Kidney (tissue), 14 donors: ENCODE measurements around the gene FPR1. TPM values are rescaled to one million over a fixed set of nuclear protein-coding genes. Genes with fewer than 3 reads are reported as not detected.

Experiments
- DNase-seq, 5 donors: peaks; one replicate each; pipeline ENCODE4 v3.0.0-alpha.2; 2013 to 2020
- FAIRE-seq: peaks from 2 replicates; lab custom pipeline; 2012; peaks lifted over from hg19 to GRCh38; lab: Jason Lieb, UNC
- H3K27ac ChIP-seq, 2 donors: one replicate each; pipeline ENCODE4 v1.7.0; 2013; ENCODE audit warnings: low read depth in 2 of 2, low read length in 2 of 2, inconsistent platforms in 1 of 2
- H3K27me3 ChIP-seq: one replicate; pipeline ENCODE4 v1.7.1; 2013; ENCODE audit warnings: low read length, inconsistent platforms; ENCODE audit not compliant: control insufficient read depth, insufficient read depth
- H3K36me3 ChIP-seq, 3 donors: one replicate each; pipeline versions ENCODE4 v1.7.0 to v1.7.1; 2013; ENCODE audit warnings: low read length in 3 of 3, control low read depth in 1 of 3, inconsistent platforms in 1 of 3; ENCODE audit not compliant: insufficient read depth in 3 of 3, control insufficient read depth in 2 of 3
- H3K4me1 ChIP-seq, 3 donors: one replicate each; pipeline versions ENCODE4 v1.7.0 to v1.7.1; 2013; ENCODE audit warnings: low read length in 3 of 3, inconsistent platforms in 1 of 3, low read depth in 1 of 3; ENCODE audit not compliant: control insufficient read depth in 2 of 3, insufficient read depth in 2 of 3
- H3K4me3 ChIP-seq, 3 donors: one replicate each; pipeline versions ENCODE4 v1.7.0 to v1.8.1; 2013; ENCODE audit warnings: low read length in 3 of 3, control low read depth in 1 of 3, inconsistent platforms in 1 of 3
- H3K9ac ChIP-seq, 3 donors: one replicate each; pipeline versions ENCODE4 v1.7.0 to v1.7.1; 2013; ENCODE audit warnings: low read length in 3 of 3, control low read depth in 1 of 3, inconsistent platforms in 1 of 3
- H3K9me3 ChIP-seq, 3 donors: one replicate each; pipeline versions ENCODE4 v1.7.0 to v1.7.1; 2013; ENCODE audit warnings: low read length in 3 of 3, control low read depth in 1 of 3, inconsistent platforms in 1 of 3; ENCODE audit not compliant: control insufficient read depth in 2 of 3, insufficient read depth in 1 of 3
- CTCF ChIP-seq: IDR thresholded peaks from 3 replicates; pipeline ENCODE4 v1.5.1; 2012; ENCODE audit warnings: mild to moderate bottlenecking, moderate library complexity, borderline replicate concordance; ENCODE audit not compliant: insufficient read depth; ENCODE audit errors: extremely low read depth
- intact Hi-C: fragments of 100-400 bp; cut with DNase I; formaldehyde crosslinking; loops from one replicate; pipeline ENCODE4 v1.11.1; 2022
- polyA plus RNA-seq: library from polyadenylated mRNA; stranded (reverse); fragments of 350-450 nt; fragmentation: Illumina TruSeq; extraction: RNeasy Lipid Tissue Mini Kit (QIAGEN cat#74804); gene quantifications from one replicate; pipeline ENCODE4 v1.2.3, GENCODE V29; 2014; ENCODE audit warnings: low read depth, low replicate concordance; ENCODE audit not compliant: insufficient read depth
- total RNA-seq: library from RNA; stranded (reverse); fragmentation: NEBNext Ultra II Directional; extraction: Animal tissue kit (Norgen Biotek cat#: 25700); gene quantifications from one replicate; pipeline ENCODE4 v1.2.1, GENCODE V29; 2021
- donor health status: control.
- donor health status: control.
- donor health status: control.
- donor health status: control.
- donor health status: control.
- donor health status: DM: yes; HTN: yes; CAD: no.
- donor health status: Normal renal cell carcinoma (clear cell type).

Gene FPR1
- total and polyA plus RNA-seq, 2 donors from 2014 or later, result 2.2 to 16.6 TPM

- FAIRE-seq (no peak), DNase-seq (no peak)
- no peaks in the 10 kb centered on the region for H3K36me3 ChIP-seq
- no peaks in the 10 kb centered on the region for H3K27me3 ChIP-seq
- no peak overlapping the region for H3K9ac ChIP-seq
- H3K4me1 ChIP-seq, result no peaks in the 10 kb centered on the region
- no peak overlapping the region for H3K27ac ChIP-seq
- no peaks in the 10 kb centered on the region for H3K9me3 ChIP-seq
- no peak overlapping the region for H3K4me3 ChIP-seq
- no peak for TF ChIP-seq CTCF
- intact Hi-C loops, result no loop called here
Observed at GRCh38 chr19:51761696-51762095, 10.0 kb upstream of the FPR1 start.

GRCh38 chr19:51760697-51761356 lies 9.1 kb upstream of the FPR1 start, which contains the start of gene FPR2:
Gene FPR2, plus strand, starts transcription at chr19:51761180. Its CDS starts 7,479 bp downstream, at chr19:51768659.
- FAIRE-seq (no peak), DNase-seq (no peak)
- intact Hi-C loops, result no loop called here
- H3K27me3 ChIP-seq, result no peaks in the 10 kb centered on the region
- no peak within 1 kb of the TSS for H3K27ac ChIP-seq
- no peak within 1 kb of the TSS for H3K9ac ChIP-seq
- H3K4me3 ChIP-seq, result no peak within 1 kb of the TSS
- no peaks in the 10 kb centered on the region for H3K36me3 ChIP-seq
- no peaks in the 10 kb centered on the region for H3K4me1 ChIP-seq
- no peak for TF ChIP-seq CTCF
- no peaks in the 10 kb centered on the region for H3K9me3 ChIP-seq

GRCh38 chr19:51755571-51755970 lies 3.9 kb upstream of the FPR1 start:
- H3K4me3 ChIP-seq, result no peak overlapping the region
- no peaks in the 10 kb centered on the region for H3K9me3 ChIP-seq
- FAIRE-seq, result no peak
- no peak overlapping the region for H3K27ac ChIP-seq
- no peak overlapping the region for H3K9ac ChIP-seq
- no peaks in the 10 kb centered on the region for H3K27me3 ChIP-seq
- no peak for DNase-seq
- H3K36me3 ChIP-seq, result no peaks in the 10 kb centered on the region
- H3K4me1 ChIP-seq, result no peaks in the 10 kb centered on the region
- intact Hi-C loops, result no loop called here
- TF ChIP-seq CTCF, result no peak
